Measurements from ENCODE around the gene GAREM2.

DNA sequence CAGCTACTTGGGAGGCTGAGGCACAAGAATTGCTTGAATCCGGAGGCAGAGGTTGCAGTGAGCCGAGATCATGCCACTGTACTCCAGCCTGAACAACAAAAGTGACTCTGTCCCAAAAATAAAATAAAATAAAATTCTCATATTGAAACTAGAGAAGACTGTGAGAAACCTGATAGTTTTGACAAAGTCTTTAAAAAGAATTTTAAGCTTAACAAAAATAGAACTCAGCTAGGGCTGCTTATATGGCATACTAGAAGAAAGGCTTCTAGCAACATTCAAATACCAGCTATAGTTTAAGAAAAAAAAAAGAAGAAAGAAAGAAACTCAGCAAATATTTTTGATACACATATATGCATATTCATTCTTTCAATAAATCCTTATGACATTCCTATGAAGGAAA, 57.9 kb downstream of the GAREM2 start:
- TF ChIP-seq, protein P1, sequence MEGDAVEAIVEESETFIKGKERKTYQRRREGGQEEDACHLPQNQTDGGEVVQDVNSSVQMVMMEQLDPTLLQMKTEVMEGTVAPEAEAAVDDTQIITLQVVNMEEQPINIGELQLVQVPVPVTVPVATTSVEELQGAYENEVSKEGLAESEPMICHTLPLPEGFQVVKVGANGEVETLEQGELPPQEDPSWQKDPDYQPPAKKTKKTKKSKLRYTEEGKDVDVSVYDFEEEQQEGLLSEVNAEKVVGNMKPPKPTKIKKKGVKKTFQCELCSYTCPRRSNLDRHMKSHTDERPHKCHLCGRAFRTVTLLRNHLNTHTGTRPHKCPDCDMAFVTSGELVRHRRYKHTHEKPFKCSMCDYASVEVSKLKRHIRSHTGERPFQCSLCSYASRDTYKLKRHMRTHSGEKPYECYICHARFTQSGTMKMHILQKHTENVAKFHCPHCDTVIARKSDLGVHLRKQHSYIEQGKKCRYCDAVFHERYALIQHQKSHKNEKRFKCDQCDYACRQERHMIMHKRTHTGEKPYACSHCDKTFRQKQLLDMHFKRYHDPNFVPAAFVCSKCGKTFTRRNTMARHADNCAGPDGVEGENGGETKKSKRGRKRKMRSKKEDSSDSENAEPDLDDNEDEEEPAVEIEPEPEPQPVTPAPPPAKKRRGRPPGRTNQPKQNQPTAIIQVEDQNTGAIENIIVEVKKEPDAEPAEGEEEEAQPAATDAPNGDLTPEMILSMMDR (IDR thresholded peaks at IDR 0.05) = no peak
- TF ChIP-seq POLR2A (IDR thresholded peaks at IDR 0.05) = no peak
